IPS-11a (cell line): Measurements from ENCODE around the gene ARHGAP24.
"Not testable (repeated sequence)": the region's sequence is repeated elsewhere in the genome, so short reads cannot be mapped to it uniquely, and the experiment has no call there.

Source experiments
- H3K4me3 ChIP-seq: one replicate; pipeline ENCODE4 v1.5.1; 2013; ENCODE audit warnings: low read depth, low read length, control low read depth

The ARHGAP24 gene

DNA sequence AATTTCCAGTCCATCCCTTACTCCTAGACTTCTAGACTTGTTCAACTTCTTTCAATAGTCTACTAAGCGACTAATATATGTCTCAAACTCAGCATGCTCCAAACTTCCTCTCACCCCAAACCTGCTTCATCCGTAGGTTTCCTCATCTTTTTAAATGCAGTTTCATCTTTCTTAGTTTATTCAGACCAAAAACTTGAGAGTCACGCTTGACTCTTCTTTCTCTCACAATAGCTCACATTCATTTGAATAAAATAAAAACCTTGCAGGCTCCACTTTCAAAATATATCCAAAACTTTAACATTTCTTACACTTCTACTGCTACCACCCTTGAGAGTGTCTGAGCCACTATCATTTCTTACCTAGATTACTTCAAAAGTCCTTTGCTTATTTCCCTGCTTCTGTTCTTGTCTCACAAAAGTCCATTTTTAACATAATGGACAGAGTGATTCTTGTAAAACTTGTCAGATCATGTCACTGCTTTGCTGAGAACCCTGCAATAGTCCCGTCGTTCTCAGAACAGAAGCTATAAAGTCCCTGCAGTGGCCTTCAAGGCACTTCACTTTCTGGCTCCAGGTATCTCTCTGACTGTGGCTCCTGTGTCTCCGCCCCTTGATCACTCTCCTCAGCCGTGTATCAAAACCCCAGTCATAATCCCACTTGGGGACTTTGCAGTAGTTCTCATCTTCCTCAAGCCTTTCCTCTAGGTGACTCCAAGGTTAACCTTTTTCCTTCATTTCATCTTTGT is 167.6 kb downstream of the ARHGAP24 start:
- no peak overlapping the region for H3K4me3 ChIP-seq

- no peak overlapping the region for H3K4me3 ChIP-seq
Observed at GRCh38 chr4:85644061-85644460, 169.1 kb downstream of the ARHGAP24 start.

DNA sequence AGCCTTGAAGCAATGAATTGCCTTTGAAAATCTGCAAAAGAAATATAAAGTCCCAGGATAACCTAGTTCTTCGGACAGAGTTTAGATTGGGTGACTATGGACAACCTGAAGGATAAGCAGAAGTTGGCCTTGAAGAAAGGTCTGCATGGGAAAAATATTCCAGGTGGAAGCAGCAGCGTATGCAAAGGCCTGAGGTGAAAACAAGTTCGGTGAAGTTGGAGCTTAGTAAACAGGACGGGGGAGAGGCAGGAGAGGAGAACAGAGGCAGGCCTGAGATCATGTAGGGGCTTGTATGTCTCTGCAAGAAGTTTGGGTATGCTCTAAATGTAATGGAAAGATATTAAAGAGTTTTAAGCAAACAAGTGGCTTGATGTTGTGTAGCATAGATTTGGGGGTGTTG is 176.0 kb downstream of the ARHGAP24 start:
- no peak overlapping the region for H3K4me3 ChIP-seq

GRCh38 chr4:85656759-85657505 is 182.0 kb downstream of the ARHGAP24 start:
- H3K4me3 ChIP-seq, result no peak overlapping the region

DNA sequence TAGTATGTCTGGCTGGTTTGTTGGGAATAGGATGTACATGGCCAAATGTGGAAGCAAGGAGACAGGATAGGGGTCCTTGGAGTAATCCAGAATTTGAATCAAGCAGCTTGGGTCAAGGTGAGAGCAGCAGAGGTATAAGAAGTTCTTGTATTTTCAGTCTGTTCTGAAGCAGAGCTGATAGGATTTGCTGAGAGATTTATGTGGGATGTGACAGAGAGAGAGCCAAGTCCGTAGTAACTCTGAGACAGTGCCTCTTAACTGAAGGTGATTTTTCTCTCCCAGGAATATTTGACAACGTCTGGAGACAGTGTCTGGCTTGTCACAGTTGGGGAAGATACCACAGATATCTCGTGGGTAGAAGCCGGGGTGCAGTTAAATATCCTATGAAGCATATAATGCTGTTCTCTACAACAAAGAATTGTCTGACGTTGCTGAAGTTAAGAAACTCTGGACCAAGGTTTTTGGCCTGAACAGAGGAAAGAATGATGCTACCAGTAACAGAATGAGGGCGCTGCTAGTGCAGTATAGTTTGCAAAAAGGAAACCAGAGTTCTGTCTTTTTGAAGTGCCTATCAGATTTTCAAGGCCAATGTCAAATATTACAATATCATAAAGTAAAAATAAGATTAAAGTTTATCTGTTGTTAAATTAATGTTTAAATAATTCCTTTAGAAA is 184.0 kb downstream of the ARHGAP24 start:
- H3K4me3 ChIP-seq, result no peak overlapping the region

DNA sequence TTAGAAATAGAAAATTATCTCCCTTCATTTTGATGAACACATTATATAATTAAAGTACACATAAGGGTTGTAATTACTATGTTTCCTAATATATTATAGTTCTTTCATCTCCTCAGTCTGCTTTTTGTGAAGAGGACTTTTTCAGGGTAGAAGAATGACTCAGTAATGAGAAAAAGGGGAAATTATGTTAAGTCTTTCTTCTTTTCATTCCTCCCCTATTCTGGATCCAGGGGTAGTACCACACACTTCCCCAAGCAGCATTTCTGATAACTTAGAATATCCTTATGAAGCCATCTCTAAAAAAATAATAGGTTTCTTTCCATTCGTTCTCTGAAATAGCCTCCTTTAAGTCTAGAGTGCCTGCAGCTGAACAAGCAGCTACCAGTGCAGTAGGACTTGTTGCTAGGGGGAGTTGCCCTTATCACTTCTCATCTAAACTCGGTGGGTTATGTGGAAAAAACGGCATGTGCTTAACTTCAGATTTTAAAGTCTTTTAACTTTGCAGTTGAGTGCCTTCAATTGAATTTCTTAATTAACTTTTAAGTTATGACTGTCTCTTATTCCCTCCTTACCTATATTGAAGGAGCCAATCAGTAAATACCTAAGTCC is 184.8 kb downstream of the ARHGAP24 start:
- no peak overlapping the region for H3K4me3 ChIP-seq

DNA sequence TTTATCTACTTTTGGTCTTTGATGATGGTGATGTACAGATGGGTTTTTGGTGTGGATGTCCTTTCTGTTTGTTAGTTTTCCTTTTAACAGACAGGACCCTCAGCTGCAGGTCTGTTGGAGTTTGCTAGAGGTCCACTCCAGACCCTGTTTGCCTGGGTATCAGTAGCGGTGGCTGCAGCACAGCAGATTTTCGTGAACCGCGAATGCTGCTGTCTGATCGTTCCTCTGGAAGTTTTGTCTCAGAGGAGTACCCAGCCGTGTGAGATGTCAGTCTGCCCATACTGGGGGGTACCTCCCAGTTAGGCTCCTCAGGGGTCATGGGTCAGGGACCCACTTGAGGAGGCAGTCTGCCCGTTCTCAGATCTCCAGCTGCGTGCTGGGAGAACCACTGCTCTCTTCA is 191.7 kb downstream of the ARHGAP24 start:
- H3K4me3 ChIP-seq, result not testable (repeated sequence)

- no peak overlapping the region for H3K4me3 ChIP-seq
Observed at GRCh38 chr4:85669204-85669603, 194.3 kb downstream of the ARHGAP24 start.

GRCh38 chr4:85669992-85670548 is 195.1 kb downstream of the ARHGAP24 start:
- H3K4me3 ChIP-seq, result no peak overlapping the region

DNA sequence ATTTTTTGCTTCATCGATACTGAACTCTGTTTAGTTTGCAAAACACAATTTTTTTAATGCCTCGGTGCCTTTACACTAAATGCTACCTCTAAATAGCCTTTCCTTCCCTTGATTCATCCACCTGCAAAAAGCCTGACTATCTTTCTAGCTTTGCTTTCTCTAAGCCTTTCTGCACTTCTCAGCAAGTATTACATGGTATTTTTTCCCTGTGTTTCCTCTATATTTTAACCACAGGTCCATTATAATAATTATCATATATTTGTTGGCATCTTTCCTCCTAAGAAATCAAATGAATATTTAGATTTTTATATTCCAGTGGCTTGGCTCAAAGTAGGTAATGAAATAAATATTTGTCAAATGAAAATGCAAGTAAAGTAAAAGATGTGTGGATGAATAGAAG is 196.2 kb downstream of the ARHGAP24 start:
- no peak overlapping the region for H3K4me3 ChIP-seq

DNA sequence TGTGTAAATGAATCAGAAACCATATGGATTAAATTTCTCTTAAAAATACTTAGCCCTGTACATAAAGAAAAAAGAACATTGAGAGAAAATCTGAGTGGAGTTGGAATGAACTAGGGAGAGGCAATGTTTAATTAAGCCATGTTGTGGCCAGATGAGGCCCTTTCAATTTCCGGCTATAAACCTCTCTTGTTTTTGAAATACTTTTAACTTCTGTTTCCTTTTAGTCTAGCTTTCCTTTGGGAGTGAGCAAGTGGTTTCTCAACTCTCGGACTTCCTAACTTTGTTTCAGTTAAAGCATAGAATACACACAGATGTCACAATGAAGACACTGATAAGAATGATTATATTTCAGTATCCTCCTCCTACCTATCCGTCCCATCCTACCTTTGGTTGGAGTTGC is 197.2 kb downstream of the ARHGAP24 start:
- H3K4me3 ChIP-seq, result no peak overlapping the region

DNA sequence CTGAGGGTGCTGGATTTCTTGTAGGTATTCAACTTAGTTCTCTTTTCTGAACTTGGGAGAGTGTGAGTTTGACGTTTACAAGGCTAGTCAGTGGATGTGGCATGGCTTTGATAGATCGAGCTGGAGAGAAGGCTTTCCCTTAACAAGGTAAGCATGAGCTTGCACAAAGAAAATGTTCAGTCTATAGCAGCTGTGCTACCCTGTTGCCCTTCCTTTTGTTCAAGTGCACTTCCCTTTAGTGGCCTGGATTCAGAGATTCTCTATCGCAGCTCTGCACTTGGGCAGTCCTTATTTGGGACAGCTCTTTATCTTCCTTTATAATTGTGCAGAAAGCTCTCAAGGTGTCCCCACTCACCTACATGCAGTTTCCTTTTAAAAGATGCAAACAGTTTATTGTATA is 198.0 kb downstream of the ARHGAP24 start:
- H3K4me3 ChIP-seq, result no peak overlapping the region

DNA sequence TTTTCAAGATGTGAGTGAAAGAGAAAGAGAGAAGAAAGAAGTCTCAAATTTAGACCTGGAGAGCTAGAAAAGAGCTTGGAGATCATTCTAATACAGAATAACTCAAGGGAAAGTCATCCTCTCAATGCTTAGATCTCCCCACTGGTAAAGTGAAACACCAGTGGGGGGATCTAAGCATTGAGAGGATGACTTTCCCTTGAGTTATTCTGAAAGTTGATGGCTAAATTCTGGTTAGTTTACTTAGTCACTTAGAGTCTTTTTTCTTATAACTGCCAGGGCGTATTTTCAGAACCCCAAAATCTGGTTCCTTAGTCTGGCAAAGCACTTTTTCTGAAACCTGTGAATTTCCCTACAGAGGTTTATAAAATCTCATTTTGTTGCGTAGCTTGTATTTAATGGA is 198.6 kb downstream of the ARHGAP24 start:
- no peak overlapping the region for H3K4me3 ChIP-seq

DNA sequence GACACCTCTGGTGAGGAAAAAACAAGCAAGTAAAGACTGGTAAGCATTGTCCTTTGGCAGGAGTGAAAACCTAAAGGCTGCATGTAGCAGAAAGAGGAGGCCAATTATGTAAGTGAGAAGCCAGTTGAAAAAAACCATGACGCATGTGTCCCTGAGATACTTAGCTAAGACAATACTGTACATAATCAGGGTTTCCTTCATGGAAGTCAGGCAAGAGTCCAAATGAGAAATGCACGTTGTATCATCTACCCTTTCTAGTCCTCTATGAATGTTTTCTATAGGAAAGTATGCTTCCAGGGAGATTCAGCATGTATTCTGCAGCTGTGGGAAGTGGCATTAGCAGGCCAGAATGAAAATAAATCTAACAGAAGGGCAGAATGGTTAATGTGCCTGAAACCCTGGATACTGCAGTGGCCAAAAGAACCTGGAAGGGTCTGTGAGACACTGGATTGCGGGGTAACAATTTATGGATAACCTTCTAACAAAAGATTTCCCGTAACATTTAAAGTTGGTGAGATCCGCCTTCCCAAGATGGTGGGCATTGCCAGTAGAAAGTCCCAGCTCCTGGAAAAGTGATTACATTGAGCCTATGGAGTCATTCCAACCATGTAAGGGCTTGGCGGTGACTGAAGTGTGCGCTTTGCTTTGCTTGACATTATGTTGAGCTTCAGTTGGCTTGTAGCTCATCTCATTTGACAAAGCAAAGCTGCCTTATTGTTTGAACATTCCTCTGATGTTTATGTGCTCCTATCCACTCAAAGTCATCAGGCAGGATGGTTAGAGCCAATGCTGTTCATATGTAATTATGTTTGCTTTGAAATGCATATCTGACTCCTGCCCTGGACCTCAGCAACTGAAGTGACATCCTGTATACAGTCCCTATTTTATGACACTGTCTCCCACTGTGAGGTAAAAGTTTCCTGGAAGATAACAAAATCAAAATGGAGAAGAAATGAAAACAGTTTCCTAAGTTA is 200.4 kb downstream of the ARHGAP24 start:
- H3K4me3 ChIP-seq, result no peak overlapping the region

DNA sequence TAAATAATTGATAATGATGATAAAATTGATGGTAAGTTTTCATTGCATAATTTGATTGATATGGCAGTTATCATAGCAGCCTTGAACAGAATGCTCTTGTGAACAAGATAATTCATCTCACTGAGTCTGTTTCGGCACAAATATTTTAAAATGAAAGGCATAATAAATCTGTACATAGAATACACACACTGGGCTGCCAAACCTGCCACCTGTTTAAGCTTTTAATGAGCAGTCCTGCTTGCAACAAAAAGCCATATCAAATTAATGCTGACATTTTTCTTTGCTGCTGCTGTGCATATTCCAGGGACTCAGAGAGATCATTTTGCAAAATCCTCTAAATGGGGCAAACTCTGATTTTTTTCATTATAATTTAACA is 201.1 kb downstream of the ARHGAP24 start:
- no peak overlapping the region for H3K4me3 ChIP-seq

DNA sequence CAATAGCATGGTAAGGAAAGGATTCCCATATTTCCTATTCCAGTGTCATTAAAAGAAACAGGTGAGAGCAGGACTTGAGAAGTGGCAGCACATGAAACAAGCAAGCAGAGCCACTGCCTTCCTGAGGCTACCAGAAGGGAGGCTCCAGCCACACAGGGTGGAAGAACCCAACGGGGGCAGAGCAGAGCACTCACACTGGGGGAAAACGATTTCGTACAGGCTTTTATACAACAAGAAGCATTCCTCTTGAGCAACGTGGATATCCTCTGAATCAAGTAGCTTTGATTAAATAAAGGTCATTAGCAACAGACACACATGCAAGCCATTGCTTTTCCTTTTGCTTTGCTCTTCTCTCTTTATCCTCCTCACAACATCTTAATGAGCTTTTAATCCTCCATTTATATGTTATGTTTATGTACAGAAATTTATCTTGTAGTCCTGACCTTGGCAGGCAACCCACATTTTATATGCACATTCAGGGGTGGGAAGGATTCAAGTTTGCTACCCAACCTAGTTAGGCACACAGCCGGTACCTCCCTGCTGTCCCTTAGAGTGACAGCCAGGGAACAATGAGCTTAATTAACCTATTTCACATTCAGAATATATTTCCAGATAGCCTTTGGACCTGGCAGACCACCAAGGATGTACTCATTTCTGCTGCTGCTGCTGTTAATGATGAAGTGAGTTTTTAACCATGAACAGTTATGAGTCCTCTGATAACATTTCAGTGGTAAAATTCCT is 202.1 kb downstream of the ARHGAP24 start:
- no peak overlapping the region for H3K4me3 ChIP-seq

- no peak overlapping the region for H3K4me3 ChIP-seq
Observed at GRCh38 chr4:85681221-85681657, 206.3 kb downstream of the ARHGAP24 start.

GRCh38 chr4:85681921-85682320 is 207.0 kb downstream of the ARHGAP24 start:
- no peak overlapping the region for H3K4me3 ChIP-seq

GRCh38 chr4:85682391-85682790 is 207.4 kb downstream of the ARHGAP24 start:
- H3K4me3 ChIP-seq, result no peak overlapping the region
